HepG2 (cell line): ENCODE results near the gene STC2. TPM values are rescaled to one million over a fixed set of nuclear protein-coding genes. Genes with fewer than 3 reads are reported as not detected.

ENCODE experiments used
- ATAC-seq: fragments of 200-7000 bp; cut with Tn5 transposase; 3 replicates; pipeline ENCODE4 v1.9.1; 2020; ENCODE audit warnings: mild to moderate bottlenecking, moderate library complexity
- BruUV-seq: library from RNA; stranded (reverse); fragments of 400-500 nt; replicated peaks from 2 replicates; lab custom pipeline; 2021; lab: Mats Ljungman, UMichigan
- CTCF ChIA-PET: fragments of 300-600 bp; formaldehyde crosslinking; extraction: SDS; loops from one replicate; lab custom pipeline; 2021; ENCODE audit warnings: low total read pairs, inconsistent platforms, low intra/inter-chr PET ratio; lab: Yijun Ruan, JAX
- POLR2A ChIA-PET: fragments of 350-600 bp; sonication (Branson Sonifier 250); formaldehyde crosslinking; loops from one replicate; lab custom pipeline; 2020; ENCODE audit warnings: antibody characterized with exemption, inconsistent platforms; lab: Yijun Ruan, JAX
- DNase-seq: peaks from one replicate; pipeline ENCODE4 v3.0.0-alpha.2; 2015; ENCODE audit warnings: low spot score
- FAIRE-seq: peaks from 3 replicates; lab custom pipeline; 2011; peaks lifted over from hg19 to GRCh38; lab: Jason Lieb, UNC
- H2AFZ ChIP-seq: one replicate; pipeline ENCODE4 v1.6.1; 2011; ENCODE audit warnings: low read length, inconsistent platforms
- H3K27ac ChIP-seq: fragments of 300-600 bp; 3 replicates; pipeline ENCODE4 v1.8.0; 2011; ENCODE audit warnings: mixed run types, mild to moderate bottlenecking, mixed read lengths, low read length, inconsistent platforms; ENCODE audit not compliant: insufficient read depth; ENCODE audit errors: extremely low read length
- H3K27me3 ChIP-seq, 2 experiments: fragments of 200-600 bp in 1 of 2; 2 replicates in 1 of 2; 3 replicates in 1 of 2; pipeline versions ENCODE4 v1.6.0 to v1.8.0; 2011; ENCODE audit warnings: low read length in 2 of 2, mild to moderate bottlenecking in 2 of 2, moderate library complexity in 2 of 2, inconsistent platforms in 1 of 2; ENCODE audit not compliant: insufficient read depth in 2 of 2, control insufficient read depth in 1 of 2
- H3K36me3 ChIP-seq, 2 experiments: fragments of 200-600 bp in 1 of 2; replicated peaks in 1 of 2; 2 replicates in 1 of 2; 3 replicates in 1 of 2; pipeline versions ENCODE4 v1.5.1 to v1.8.0; 2011; ENCODE audit warnings: low read length in 2 of 2, inconsistent platforms in 1 of 2; ENCODE audit not compliant: insufficient read depth in 2 of 2, control insufficient read depth in 1 of 2
- H3K4me1 ChIP-seq: 2 replicates; pipeline ENCODE4 v1.5.1; 2012; ENCODE audit warnings: low read length, inconsistent platforms; ENCODE audit not compliant: insufficient read depth
- H3K4me2 ChIP-seq: 2 replicates; pipeline ENCODE4 v1.6.0; 2011; ENCODE audit warnings: low read depth, low read length, inconsistent platforms
- H3K4me3 ChIP-seq, 3 experiments: fragments of 200-600 bp in 1 of 3; sonication (generic), shearing (Covaris generic) in 1 of 3; replicated peaks in 1 of 3; 2 replicates each; pipeline ENCODE4 v1.5.1; 2011 to 2016; ENCODE audit warnings: low read length in 3 of 3, inconsistent platforms in 2 of 3, low read depth in 2 of 3, mild to moderate bottlenecking in 2 of 3, control low read depth in 1 of 3, mixed read lengths in 1 of 3; ENCODE audit not compliant: insufficient read depth in 1 of 3
- H3K79me2 ChIP-seq: one replicate; pipeline ENCODE4 v1.6.1; 2011; ENCODE audit warnings: low read length, inconsistent platforms; ENCODE audit not compliant: insufficient read depth
- H3K9ac ChIP-seq: 2 replicates; pipeline ENCODE4 v1.6.0; 2011; ENCODE audit warnings: mild to moderate bottlenecking, low read depth, low read length, inconsistent platforms; ENCODE audit not compliant: insufficient read depth
- H3K9me3 ChIP-seq: 2 replicates; pipeline ENCODE4 v1.5.1; 2012; ENCODE audit warnings: mild to moderate bottlenecking, low read length
- H4K20me1 ChIP-seq: 2 replicates; pipeline ENCODE4 v1.6.0; 2011; ENCODE audit warnings: inconsistent platforms, mild to moderate bottlenecking, low read length, moderate library complexity; ENCODE audit not compliant: insufficient read depth
- CTCF ChIP-seq: sonication (generic); formaldehyde crosslinking; IDR thresholded peaks from 2 replicates; pipeline ENCODE4 v1.5.0; 2020; ENCODE audit warnings: mild to moderate bottlenecking, missing genetic modification reagents, moderate library complexity
- GPBP1L1 ChIP-seq: sonication (generic); formaldehyde crosslinking; IDR thresholded peaks from 2 replicates; pipeline ENCODE4 v1.5.0; 2020; ENCODE audit warnings: mild to moderate bottlenecking, missing genetic modification reagents
- LBX2 ChIP-seq: sonication (generic); formaldehyde crosslinking; IDR thresholded peaks from 2 replicates; pipeline ENCODE4 v1.5.0; 2020; ENCODE audit warnings: missing genetic modification reagents, mild to moderate bottlenecking, borderline replicate concordance
- MIER2 ChIP-seq: IDR thresholded peaks from 2 replicates; pipeline ENCODE4 v1.6.1; 2016; ENCODE audit warnings: missing biosample characterization, missing genetic modification reagents
- NR2F6 ChIP-seq, 2 experiments: IDR thresholded peaks; 2 replicates each; pipeline ENCODE4 v1.6.1; 2016; ENCODE audit warnings: antibody characterized with exemption in 1 of 2, mild to moderate bottlenecking in 1 of 2
- STAG1 ChIP-seq: sonication (generic); formaldehyde crosslinking; IDR thresholded peaks from 2 replicates; pipeline ENCODE4 v1.4.0; 2020; ENCODE audit warnings: missing genetic modification reagents
- ZBTB8A ChIP-seq: sonication (generic); formaldehyde crosslinking; IDR thresholded peaks from 2 replicates; pipeline ENCODE4 v1.4.0; 2020; ENCODE audit warnings: mild to moderate bottlenecking, low read depth, missing genetic modification reagents, borderline replicate concordance
- WGBS: methylation state at CpG from one replicate; pipeline ENCODE4 v1.1.6; 2017; ENCODE audit warnings: low lambda C conversion rate; 5-methylcytosine and 5-hydroxymethylcytosine counted together
- in situ Hi-C: cut with HindIII; loops from 2 replicates; pipeline ENCODE4 v1.10.0; 2017; ENCODE audit warnings: low pct_unique_long_range_greater_than_20kb; ENCODE audit not compliant: extremely low pct_ligation_motif_present
- intact Hi-C: fragments of 100-400 bp; cut with micrococcal nuclease; formaldehyde crosslinking; loops from one replicate; pipeline ENCODE4 v1.10.0; 2022; ENCODE audit not compliant: unreplicated experiment
- polyA plus RNA-seq, 8 experiments: library from polyadenylated mRNA; depleted of rRNA in 3 of 8; stranded (reverse) in 7 of 8; unstranded in 1 of 8; fragments of >200 nt; fragmentation: Illumina TruSeq in 4 of 8; extraction: Trizol in 4 of 8; gene quantifications; 2 replicates each; pipeline versions ENCODE4 v1.2.1 to v1.2.3, GENCODE V29; 2011 to 2016; ENCODE audit warnings: low read depth in 4 of 8, missing spikeins in 1 of 8, mixed read lengths in 1 of 8; ENCODE audit not compliant: insufficient read depth in 1 of 8
- total RNA-seq, 5 experiments: library from RNA; depleted of rRNA; stranded (reverse); fragments of >200 nt; fragmentation: Illumina TruSeq; extraction: Trizol; gene quantifications; 2 replicates each; pipeline ENCODE4 v1.2.3, GENCODE V29; 2016; ENCODE audit warnings: low read depth in 1 of 5

Gene STC2
- total and polyA plus RNA-seq, 2 of the 13 experiments (the other 11 are each of a cell fraction or from before 2014, with no cell fraction given): 27.1 to 69.2 TPM

GRCh38 chr5:173282916-173283315, 45.3 kb downstream of the STC2 start:
- no peaks in the 10 kb centered on the region for H3K79me2 ChIP-seq
- H3K27me3 ChIP-seq: peaks cover 0 to 17% of the 10 kb centered on the region in 2 experiments; a peak in 2 of 5 replicates
- 89% methylated on average over 4 of the region's 10 CpGs for WGBS
- in situ Hi-C loops: loop anchor here (25.0 kb wide), 1 partner anchor 296 kb away; the partner anchor contains the start of gene ATP6V0E1
- no peak overlapping the region for H3K27ac ChIP-seq
- H4K20me1 ChIP-seq: no peaks in the 10 kb centered on the region
- CTCF ChIA-PET: interaction anchor here (1.3 to 2.1 kb wide), 2 partner anchors 116 to 305 kb away, joined by 4 to 14 read pairs; no protein-coding TSS in a partner anchor
- H3K4me2 ChIP-seq: peak overlapping the region; percentile 53; the same call in 1 of the 2 replicates
- no peak overlapping the region for H3K9ac ChIP-seq
- no peaks in the 10 kb centered on the region for H3K9me3 ChIP-seq
- peaks cover 16% of the 10 kb centered on the region for H3K4me1 ChIP-seq
- no peak for FAIRE-seq
- TF ChIP-seq ZBTB8A (CRISPR knock-in tag) (no peak), NR2F6 (IDR thresholded peaks at IDR 0.05) (no peak), NR2F6 (CRISPR knock-in tag; IDR thresholded peaks at IDR 0.05) (no peak), GPBP1L1 (CRISPR knock-in tag) (no peak), MIER2 (CRISPR knock-in tag) (no peak)
- TF ChIP-seq, all 625 proteins: peak for 0
- DNase-seq (no peak), ATAC-seq (no peak)
- no peak overlapping the region for H2AFZ ChIP-seq
- no peak overlapping the region for H3K4me3 ChIP-seq
- BruUV-seq: no TSS peak
- H3K36me3 ChIP-seq: no peaks in the 10 kb centered on the region
- POLR2A ChIA-PET: no interaction called here
- intact Hi-C loops: loop anchor here (1.0 kb wide), 2 partner anchors 117 to 304 kb away; no protein-coding TSS in a partner anchor

GRCh38 chr5:173281910-173282309, 46.3 kb downstream of the STC2 start:
- Histone ChIP-seq H4K20me1 (no peaks in the 10 kb centered on the region), H3K27me3 (peaks cover 0 to 20% of the 10 kb centered on the region in 2 experiments; a peak in 2 of 5 replicates), H3K79me2 (no peaks in the 10 kb centered on the region), H3K4me2 (no peak overlapping the region), H3K27ac (no peak overlapping the region), H3K4me3 (no peak overlapping the region), H3K4me1 (peaks cover 16% of the 10 kb centered on the region), H3K36me3 (no peaks in the 10 kb centered on the region), H3K9me3 (no peaks in the 10 kb centered on the region), H3K9ac (no peak overlapping the region), H2AFZ (no peak overlapping the region)
- in situ Hi-C loops: loop anchor here (25.0 kb wide), 1 partner anchor 295 kb away; the partner anchor contains the start of gene ATP6V0E1
- DNase-seq (no peak), FAIRE-seq (peak; percentile 36), ATAC-seq (peak; percentile 46)
- 5% methylated on average over 6 of the region's 6 CpGs for WGBS
- no TSS peak for BruUV-seq
- CTCF ChIA-PET: no interaction called here
- TF ChIP-seq CTCF (peak; percentile 72), LBX2 (CRISPR knock-in tag) (no peak), STAG1 (CRISPR knock-in tag) (peak; percentile 73)
- POLR2A ChIA-PET: no interaction called here
- intact Hi-C loops: loop anchor here (1.0 kb wide), 1 partner anchor 116 kb away; no protein-coding TSS in a partner anchor
